Measurements from ENCODE around the gene DENND11. TPM values are rescaled to one million over a fixed set of nuclear protein-coding genes. Genes with fewer than 3 reads are reported as not detected.

DENND11 gene
- 3.3 TPM for polyA plus RNA-seq (2013, experiment 1 of 2)
- polyA plus RNA-seq (2013, experiment 2 of 2) = 3.3 TPM

- Histone ChIP-seq H3K9ac (ENCODE audit: low read length) (peak within 1 kb of the TSS; percentile 81), H3K27me3 (ENCODE audit: control insufficient read depth in 1 of 2, insufficient read depth in 1 of 2, low read length in 2 of 2) (peaks cover 2 to 9% of the 10 kb centered on the region in 2 experiments), H3K4ac (ENCODE audit: low read depth in 1 of 2, low read length in 2 of 2) (peak within 1 kb of the TSS in 1 of 2 experiments; percentile 37), H2BK12ac (ENCODE audit: low read length in 2 of 2) (no peak within 1 kb of the TSS), H3K27ac (ENCODE audit: low read length, poor library complexity, severe bottlenecking) (no peak within 1 kb of the TSS), H4K91ac (ENCODE audit: low read length) (no peak within 1 kb of the TSS), H2BK5ac (ENCODE audit: low read depth, low read length, poor library complexity, severe bottlenecking) (no peak within 1 kb of the TSS), H2AFZ (ENCODE audit: low read depth, low read length) (peak within 1 kb of the TSS; percentile 91), H3K4me2 (ENCODE audit: low read length, poor library complexity, severe bottlenecking) (peak within 1 kb of the TSS; percentile 87), H3K4me3 (ENCODE audit: insufficient read depth in 1 of 2, low read depth in 1 of 2, low read length in 2 of 2) (peak within 1 kb of the TSS; percentile 87 to 89), H2AK5ac (ENCODE audit: low read length, severe bottlenecking) (no peak within 1 kb of the TSS), H2BK120ac (ENCODE audit: low read depth, low read length) (no peak within 1 kb of the TSS), H3K79me1 (replicated peaks; ENCODE audit: low read length, poor library complexity, severe bottlenecking) (peaks cover 7% of the 10 kb centered on the region), H3K18ac (ENCODE audit: low read depth in 1 of 2, low read length in 2 of 2) (peak within 1 kb of the TSS; percentile 56 to 63), H3K4me1 (ENCODE audit: control insufficient read depth, insufficient read depth, low read depth, low read length) (peaks cover 6% of the 10 kb centered on the region), H2BK15ac (ENCODE audit: low read depth, poor library complexity, severe bottlenecking) (peak within 1 kb of the TSS; percentile 31), H3K14ac (ENCODE audit: low read length in 2 of 2) (peak within 1 kb of the TSS in 1 of 2 experiments; percentile 68), H3K36me3 (ENCODE audit: control insufficient read depth in 1 of 2, insufficient read depth in 2 of 2, low read depth in 1 of 2, low read length in 2 of 2) (no peaks in the 10 kb centered on the region), H3K23ac (ENCODE audit: low read length in 2 of 2) (peak within 1 kb of the TSS in 1 of 2 experiments; percentile 34), H4K8ac (ENCODE audit: low read length) (no peak within 1 kb of the TSS), H3K9me3 (ENCODE audit: control insufficient read depth, low read length) (no peaks in the 10 kb centered on the region)
- DNase-seq = peak; percentile 51
- under 1% methylated on average over 57 of the region's 62 CpGs for WGBS
These were observed at the start of gene DENND11 for GRCh38 chr7:141702047-141702567. DENND11 (minus strand) TSS chr7:141702166; CDS start chr7:141702153, 13 bp downstream.

- no peak overlapping the region for H3K14ac ChIP-seq (ENCODE audit: low read length in 2 of 2)
- peak overlapping the region; percentile 39 for H3K27ac ChIP-seq (ENCODE audit: low read length, poor library complexity, severe bottlenecking)
- no peak overlapping the region for H3K4me2 ChIP-seq (ENCODE audit: low read length, poor library complexity, severe bottlenecking)
- DNase-seq = no peak
- H3K23ac ChIP-seq (ENCODE audit: low read length in 2 of 2) = no peak overlapping the region
- H3K4ac ChIP-seq (ENCODE audit: low read depth in 1 of 2, low read length in 2 of 2) = no peak overlapping the region
- no peaks in the 10 kb centered on the region for H3K4me1 ChIP-seq (ENCODE audit: control insufficient read depth, insufficient read depth, low read depth, low read length)
- no peak overlapping the region for H2BK5ac ChIP-seq (ENCODE audit: low read depth, low read length, poor library complexity, severe bottlenecking)
- H3K9me3 ChIP-seq (ENCODE audit: control insufficient read depth, low read length) = peaks cover 34% of the 10 kb centered on the region
- no peak overlapping the region for H2AK5ac ChIP-seq (ENCODE audit: low read length, severe bottlenecking)
- no peak overlapping the region for H2BK120ac ChIP-seq (ENCODE audit: low read depth, low read length)
- peaks cover 14% of the 10 kb centered on the region for H3K79me1 ChIP-seq (replicated peaks; ENCODE audit: low read length, poor library complexity, severe bottlenecking)
- peaks cover 35 to 97% of the 10 kb centered on the region in 2 experiments for H3K36me3 ChIP-seq (ENCODE audit: control insufficient read depth in 1 of 2, insufficient read depth in 2 of 2, low read depth in 1 of 2, low read length in 2 of 2)
- H2AFZ ChIP-seq (ENCODE audit: low read depth, low read length) = no peak overlapping the region
- H3K18ac ChIP-seq (ENCODE audit: low read depth in 1 of 2, low read length in 2 of 2) = no peak overlapping the region
- H3K27me3 ChIP-seq (ENCODE audit: control insufficient read depth in 1 of 2, insufficient read depth in 1 of 2, low read length in 2 of 2) = no peaks in the 10 kb centered on the region
- no peak overlapping the region for H2BK12ac ChIP-seq (ENCODE audit: low read length in 2 of 2)
- H4K91ac ChIP-seq (ENCODE audit: low read length) = no peak overlapping the region
- no peak overlapping the region for H3K4me3 ChIP-seq (ENCODE audit: insufficient read depth in 1 of 2, low read depth in 1 of 2, low read length in 2 of 2)
- no peak overlapping the region for H4K8ac ChIP-seq (ENCODE audit: low read length)
- H2BK15ac ChIP-seq (ENCODE audit: low read depth, poor library complexity, severe bottlenecking) = no peak overlapping the region
- no peak overlapping the region for H3K9ac ChIP-seq (ENCODE audit: low read length)
- 100% methylated on average over 2 of the region's 2 CpGs for WGBS
These were observed 46.4 kb upstream of the DENND11 start for GRCh38 chr7:141748396-141748795.

GRCh38 chr7:141744131-141744530, 42.2 kb upstream of the DENND11 start:
- no peak overlapping the region for H4K8ac ChIP-seq (ENCODE audit: low read length)
- H3K14ac ChIP-seq (ENCODE audit: low read length in 2 of 2) = no peak overlapping the region
- peaks cover 4% of the 10 kb centered on the region for H3K4me1 ChIP-seq (ENCODE audit: control insufficient read depth, insufficient read depth, low read depth, low read length)
- WGBS = over 99% methylated on average over 2 of the region's 2 CpGs
- no peak overlapping the region for H3K23ac ChIP-seq (ENCODE audit: low read length in 2 of 2)
- DNase-seq = no peak
- H3K4me2 ChIP-seq (ENCODE audit: low read length, poor library complexity, severe bottlenecking) = no peak overlapping the region
- H3K27ac ChIP-seq (ENCODE audit: low read length, poor library complexity, severe bottlenecking) = no peak overlapping the region
- no peak overlapping the region for H2BK15ac ChIP-seq (ENCODE audit: low read depth, poor library complexity, severe bottlenecking)
- H2AK5ac ChIP-seq (ENCODE audit: low read length, severe bottlenecking) = no peak overlapping the region
- no peak overlapping the region for H3K4ac ChIP-seq (ENCODE audit: low read depth in 1 of 2, low read length in 2 of 2)
- no peak overlapping the region for H2BK120ac ChIP-seq (ENCODE audit: low read depth, low read length)
- no peak overlapping the region for H3K9ac ChIP-seq (ENCODE audit: low read length)
- no peak overlapping the region for H3K18ac ChIP-seq (ENCODE audit: low read depth in 1 of 2, low read length in 2 of 2)
- H2BK5ac ChIP-seq (ENCODE audit: low read depth, low read length, poor library complexity, severe bottlenecking) = no peak overlapping the region
- H2BK12ac ChIP-seq (ENCODE audit: low read length in 2 of 2) = no peak overlapping the region
- H3K4me3 ChIP-seq (ENCODE audit: insufficient read depth in 1 of 2, low read depth in 1 of 2, low read length in 2 of 2) = no peak overlapping the region
- H3K36me3 ChIP-seq (ENCODE audit: control insufficient read depth in 1 of 2, insufficient read depth in 2 of 2, low read depth in 1 of 2, low read length in 2 of 2) = peaks cover 24 to 95% of the 10 kb centered on the region in 2 experiments
- H3K9me3 ChIP-seq (ENCODE audit: control insufficient read depth, low read length) = no peaks in the 10 kb centered on the region
- no peak overlapping the region for H4K91ac ChIP-seq (ENCODE audit: low read length)
- peaks cover 21% of the 10 kb centered on the region for H3K79me1 ChIP-seq (replicated peaks; ENCODE audit: low read length, poor library complexity, severe bottlenecking)
- no peak overlapping the region for H2AFZ ChIP-seq (ENCODE audit: low read depth, low read length)
- no peaks in the 10 kb centered on the region for H3K27me3 ChIP-seq (ENCODE audit: control insufficient read depth in 1 of 2, insufficient read depth in 1 of 2, low read length in 2 of 2)

GRCh38 chr7:141742229-141742628, 40.3 kb upstream of the DENND11 start:
- Histone ChIP-seq H3K14ac (ENCODE audit: low read length in 2 of 2) (no peak overlapping the region), H3K4me3 (ENCODE audit: insufficient read depth in 1 of 2, low read depth in 1 of 2, low read length in 2 of 2) (no peak overlapping the region), H3K9ac (ENCODE audit: low read length) (no peak overlapping the region), H2BK15ac (ENCODE audit: low read depth, poor library complexity, severe bottlenecking) (no peak overlapping the region), H3K27ac (ENCODE audit: low read length, poor library complexity, severe bottlenecking) (no peak overlapping the region), H3K36me3 (ENCODE audit: control insufficient read depth in 1 of 2, insufficient read depth in 2 of 2, low read depth in 1 of 2, low read length in 2 of 2) (peaks cover 19 to 78% of the 10 kb centered on the region in 2 experiments), H3K79me1 (replicated peaks; ENCODE audit: low read length, poor library complexity, severe bottlenecking) (peaks cover 20% of the 10 kb centered on the region), H3K18ac (ENCODE audit: low read depth in 1 of 2, low read length in 2 of 2) (no peak overlapping the region), H3K9me3 (ENCODE audit: control insufficient read depth, low read length) (no peaks in the 10 kb centered on the region), H4K8ac (ENCODE audit: low read length) (no peak overlapping the region), H3K23ac (ENCODE audit: low read length in 2 of 2) (no peak overlapping the region), H2BK5ac (ENCODE audit: low read depth, low read length, poor library complexity, severe bottlenecking) (no peak overlapping the region), H2AK5ac (ENCODE audit: low read length, severe bottlenecking) (no peak overlapping the region), H2AFZ (ENCODE audit: low read depth, low read length) (no peak overlapping the region), H3K4ac (ENCODE audit: low read depth in 1 of 2, low read length in 2 of 2) (no peak overlapping the region), H3K27me3 (ENCODE audit: control insufficient read depth in 1 of 2, insufficient read depth in 1 of 2, low read length in 2 of 2) (no peaks in the 10 kb centered on the region), H2BK12ac (ENCODE audit: low read length in 2 of 2) (no peak overlapping the region), H3K4me1 (ENCODE audit: control insufficient read depth, insufficient read depth, low read depth, low read length) (peaks cover 6% of the 10 kb centered on the region), H4K91ac (ENCODE audit: low read length) (no peak overlapping the region), H3K4me2 (ENCODE audit: low read length, poor library complexity, severe bottlenecking) (no peak overlapping the region), H2BK120ac (ENCODE audit: low read depth, low read length) (no peak overlapping the region)
- no CpG with 5 or more reads among the region's 1 CpG for WGBS
- DNase-seq = no peak

Data from mesenchymal stem cell (in vitro differentiated cells and primary cell).